ENCODE measurements around the gene SHD. TPM values are rescaled to one million over a fixed set of nuclear protein-coding genes. Genes with fewer than 3 reads are reported as not detected.

Gene SHD
- total and polyA plus RNA-seq, 2 of the 13 experiments (the other 11 are each of a cell fraction or from before 2014, with no cell fraction given), result 0.11 to 0.20 TPM

DNA sequence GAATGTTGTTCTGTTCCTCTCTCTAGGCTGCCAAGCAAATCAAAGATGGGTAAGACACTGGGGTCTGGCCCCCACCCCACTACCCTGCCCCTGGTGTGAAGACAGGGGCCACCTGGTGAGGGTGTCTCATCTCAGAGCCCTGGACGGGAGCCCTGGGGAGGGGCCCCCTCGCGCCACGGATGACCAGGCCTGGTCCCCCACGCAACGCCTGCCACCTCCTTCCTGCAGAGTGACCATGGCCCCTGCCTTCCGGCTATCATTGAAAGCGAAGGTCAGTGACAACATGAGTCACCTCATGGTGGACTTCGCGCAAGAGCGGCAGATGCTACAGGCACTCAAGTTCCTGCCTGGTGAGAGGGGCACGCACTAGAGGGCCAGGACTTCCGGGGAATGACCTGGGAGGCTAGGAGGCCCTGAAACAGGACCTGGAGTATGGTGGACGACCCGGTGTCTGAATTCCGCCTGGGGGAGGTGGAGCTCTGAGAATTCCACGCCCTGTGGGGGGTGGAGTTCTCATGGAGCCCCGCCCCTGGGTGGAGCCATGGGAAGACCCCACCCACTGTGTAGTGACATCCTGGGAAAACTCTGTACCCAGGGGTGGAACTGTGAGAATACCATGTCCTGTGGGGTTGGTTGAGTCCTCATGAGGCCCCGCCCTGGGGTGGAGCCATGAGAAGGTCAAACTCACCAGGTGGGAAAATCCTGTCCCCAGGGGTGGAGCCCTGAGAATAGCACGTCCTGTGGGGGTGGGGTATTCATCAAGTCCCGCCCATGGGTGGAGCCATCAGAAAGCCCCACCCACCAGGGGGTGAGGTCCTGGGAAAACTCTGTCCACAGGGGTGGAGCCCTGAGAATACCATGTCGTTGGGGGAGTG, 31.4 kb downstream of the SHD start (continued):
- TF ChIP-seq, protein P1, sequence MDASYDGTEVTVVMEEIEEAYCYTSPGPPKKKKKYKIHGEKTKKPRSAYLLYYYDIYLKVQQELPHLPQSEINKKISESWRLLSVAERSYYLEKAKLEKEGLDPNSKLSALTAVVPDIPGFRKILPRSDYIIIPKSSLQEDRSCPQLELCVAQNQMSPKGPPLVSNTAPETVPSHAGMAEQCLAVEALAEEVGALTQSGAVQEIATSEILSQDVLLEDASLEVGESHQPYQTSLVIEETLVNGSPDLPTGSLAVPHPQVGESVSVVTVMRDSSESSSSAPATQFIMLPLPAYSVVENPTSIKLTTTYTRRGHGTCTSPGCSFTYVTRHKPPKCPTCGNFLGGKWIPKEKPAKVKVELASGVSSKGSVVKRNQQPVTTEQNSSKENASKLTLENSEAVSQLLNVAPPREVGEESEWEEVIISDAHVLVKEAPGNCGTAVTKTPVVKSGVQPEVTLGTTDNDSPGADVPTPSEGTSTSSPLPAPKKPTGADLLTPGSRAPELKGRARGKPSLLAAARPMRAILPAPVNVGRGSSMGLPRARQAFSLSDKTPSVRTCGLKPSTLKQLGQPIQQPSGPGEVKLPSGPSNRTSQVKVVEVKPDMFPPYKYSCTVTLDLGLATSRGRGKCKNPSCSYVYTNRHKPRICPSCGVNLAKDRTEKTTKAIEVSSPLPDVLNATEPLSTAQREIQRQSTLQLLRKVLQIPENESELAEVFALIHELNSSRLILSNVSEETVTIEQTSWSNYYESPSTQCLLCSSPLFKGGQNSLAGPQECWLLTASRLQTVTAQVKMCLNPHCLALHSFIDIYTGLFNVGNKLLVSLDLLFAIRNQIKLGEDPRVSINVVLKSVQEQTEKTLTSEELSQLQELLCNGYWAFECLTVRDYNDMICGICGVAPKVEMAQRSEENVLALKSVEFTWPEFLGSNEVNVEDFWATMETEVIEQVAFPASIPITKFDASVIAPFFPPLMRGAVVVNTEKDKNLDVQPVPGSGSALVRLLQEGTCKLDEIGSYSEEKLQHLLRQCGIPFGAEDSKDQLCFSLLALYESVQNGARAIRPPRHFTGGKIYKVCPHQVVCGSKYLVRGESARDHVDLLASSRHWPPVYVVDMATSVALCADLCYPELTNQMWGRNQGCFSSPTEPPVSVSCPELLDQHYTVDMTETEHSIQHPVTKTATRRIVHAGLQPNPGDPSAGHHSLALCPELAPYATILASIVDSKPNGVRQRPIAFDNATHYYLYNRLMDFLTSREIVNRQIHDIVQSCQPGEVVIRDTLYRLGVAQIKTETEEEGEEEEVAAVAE (CRISPR knock-in tag; IDR thresholded peaks at IDR 0.05; ENCODE audit: borderline replicate concordance), result peak; percentile 76
- TF ChIP-seq FOXK1 (CRISPR knock-in tag; IDR thresholded peaks at IDR 0.05; ENCODE audit: borderline replicate concordance, low read depth), result peak; percentile 81; the same call in 1 of the 2 replicates
- TF ChIP-seq KLF11 (CRISPR knock-in tag; IDR thresholded peaks at IDR 0.05), result peak; percentile 94
- peak; percentile 77; the same call in 1 of the 2 replicates for TF ChIP-seq ZNF746 (CRISPR knock-in tag; IDR thresholded peaks at IDR 0.05)
- TF ChIP-seq ZNF20 (CRISPR knock-in tag; IDR thresholded peaks at IDR 0.05), result no peak
- TF ChIP-seq ZNF543 (CRISPR knock-in tag; IDR thresholded peaks at IDR 0.05), result no peak
- no peak for TF ChIP-seq LCORL (IDR thresholded peaks at IDR 0.05)
- peak; percentile 82 for TF ChIP-seq LCORL (CRISPR knock-in tag; IDR thresholded peaks at IDR 0.05)
- TF ChIP-seq GTF3A (CRISPR knock-in tag; conservative IDR thresholded peaks at IDR 0.05), result no peak
- peak; percentile 85; the same call in 1 of the 2 replicates for TF ChIP-seq ZKSCAN8 (CRISPR knock-in tag; IDR thresholded peaks at IDR 0.05; ENCODE audit: borderline replicate concordance)
- no peak for TF ChIP-seq RBM22 (optimal IDR thresholded peaks at IDR 0.05; ENCODE audit: low read length)
- TF ChIP-seq ONECUT2 (CRISPR knock-in tag; IDR thresholded peaks at IDR 0.05), result no peak
- peak; percentile 85; the same call in 1 of the 2 replicates for TF ChIP-seq ZNF546 (CRISPR knock-in tag; conservative IDR thresholded peaks at IDR 0.05)
- peak; percentile 52; the same call in 1 of the 2 replicates for TF ChIP-seq SALL2 (CRISPR knock-in tag; IDR thresholded peaks at IDR 0.05)
- TF ChIP-seq GZF1 (CRISPR knock-in tag; IDR thresholded peaks at IDR 0.05), result 0 out of 2 replicates have a peak, but pooled peaks have one; percentile 40
- TF ChIP-seq ZKSCAN1 (IDR thresholded peaks at IDR 0.05; ENCODE audit: low read length), result no peak
- peak; percentile 56 for TF ChIP-seq ZNF883 (CRISPR knock-in tag; IDR thresholded peaks at IDR 0.05; ENCODE audit: not compliant biosample characterization)
- TF ChIP-seq ZNF441 (CRISPR knock-in tag; IDR thresholded peaks at IDR 0.05; ENCODE audit: borderline replicate concordance), result peak; percentile 97
- 0 out of 2 replicates have a peak, but pooled peaks have one; percentile 64 for TF ChIP-seq ARHGAP35 (CRISPR knock-in tag; IDR thresholded peaks at IDR 0.05; ENCODE audit: borderline replicate concordance)
- TF ChIP-seq, protein P2, sequence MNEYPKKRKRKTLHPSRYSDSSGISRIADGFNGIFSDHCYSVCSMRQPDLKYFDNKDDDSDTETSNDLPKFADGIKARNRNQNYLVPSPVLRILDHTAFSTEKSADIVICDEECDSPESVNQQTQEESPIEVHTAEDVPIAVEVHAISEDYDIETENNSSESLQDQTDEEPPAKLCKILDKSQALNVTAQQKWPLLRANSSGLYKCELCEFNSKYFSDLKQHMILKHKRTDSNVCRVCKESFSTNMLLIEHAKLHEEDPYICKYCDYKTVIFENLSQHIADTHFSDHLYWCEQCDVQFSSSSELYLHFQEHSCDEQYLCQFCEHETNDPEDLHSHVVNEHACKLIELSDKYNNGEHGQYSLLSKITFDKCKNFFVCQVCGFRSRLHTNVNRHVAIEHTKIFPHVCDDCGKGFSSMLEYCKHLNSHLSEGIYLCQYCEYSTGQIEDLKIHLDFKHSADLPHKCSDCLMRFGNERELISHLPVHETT (CRISPR knock-in tag; conservative IDR thresholded peaks at IDR 0.05), result peak; percentile 81
- TF ChIP-seq ZBTB44 (CRISPR knock-in tag; IDR thresholded peaks at IDR 0.05), result 0 out of 2 replicates have a peak, but pooled peaks have one; percentile 77
- TF ChIP-seq ZNF225 (CRISPR knock-in tag; IDR thresholded peaks at IDR 0.05), result peak; percentile 76; the same call in 1 of the 2 replicates
- peak; percentile 54; the same call in 1 of the 2 replicates for TF ChIP-seq DR1 (CRISPR knock-in tag; IDR thresholded peaks at IDR 0.05)
